T-helper 1 cell treated with Interleukin-12 subunit alpha and Interleukin-12 subunit beta and Interleukin-4 antibody, amounts not matched to agents 30 μg/mL and 1 μg/mL, for 36 hours (primary cell): Measurements from ENCODE around the gene CCDC192.

Experiments used
- H3K27ac Mint-ChIP-seq: one replicate; pipeline ENCODE4 v1.8.0; 2021; ENCODE audit warnings: mild to moderate bottlenecking, mixed read lengths
- H3K27me3 Mint-ChIP-seq: one replicate; pipeline ENCODE4 v1.8.0; 2021; ENCODE audit warnings: low read depth, mixed read lengths
- H3K36me3 Mint-ChIP-seq: one replicate; pipeline ENCODE4 v1.8.0; 2021; ENCODE audit warnings: low read depth, mixed read lengths
- H3K4me1 Mint-ChIP-seq: one replicate; pipeline ENCODE4 v1.8.0; 2021; ENCODE audit warnings: low read depth, mixed read lengths
- H3K4me3 Mint-ChIP-seq: one replicate; pipeline ENCODE4 v1.8.0; 2021; ENCODE audit warnings: mild to moderate bottlenecking, moderate library complexity, mixed read lengths
- H3K9me3 Mint-ChIP-seq: one replicate; pipeline ENCODE4 v1.8.0; 2021; ENCODE audit warnings: mixed read lengths

Gene CCDC192

GRCh38 chr5:127942246-127943060 lies 239.3 kb downstream of the CCDC192 start:
- H3K9me3 Mint-ChIP-seq = no peaks in the 10 kb centered on the region
- peaks cover 3% of the 10 kb centered on the region for H3K4me1 Mint-ChIP-seq
- no peak overlapping the region for H3K27ac Mint-ChIP-seq
- H3K36me3 Mint-ChIP-seq = no peaks in the 10 kb centered on the region
- no peak overlapping the region for H3K4me3 Mint-ChIP-seq
- no peaks in the 10 kb centered on the region for H3K27me3 Mint-ChIP-seq

GRCh38 chr5:127943061-127943371 lies 239.8 kb downstream of the CCDC192 start:
- Mint-ChIP-seq H3K27ac (no peak overlapping the region), H3K9me3 (no peaks in the 10 kb centered on the region), H3K27me3 (no peaks in the 10 kb centered on the region), H3K36me3 (no peaks in the 10 kb centered on the region), H3K4me1 (peaks cover 3% of the 10 kb centered on the region), H3K4me3 (no peak overlapping the region)

- Mint-ChIP-seq H3K4me3 (no peak overlapping the region), H3K4me1 (peaks cover 3% of the 10 kb centered on the region), H3K27ac (no peak overlapping the region), H3K36me3 (no peaks in the 10 kb centered on the region), H3K27me3 (no peaks in the 10 kb centered on the region), H3K9me3 (no peaks in the 10 kb centered on the region)
Measured at GRCh38 chr5:127944125-127944524, 240.9 kb downstream of the CCDC192 start.

GRCh38 chr5:127947941-127948340 lies 244.8 kb downstream of the CCDC192 start:
- Mint-ChIP-seq H3K27me3 (no peaks in the 10 kb centered on the region), H3K4me3 (no peak overlapping the region), H3K36me3 (no peaks in the 10 kb centered on the region), H3K4me1 (no peaks in the 10 kb centered on the region), H3K9me3 (no peaks in the 10 kb centered on the region), H3K27ac (no peak overlapping the region)

- H3K4me1 Mint-ChIP-seq = no peaks in the 10 kb centered on the region
- H3K4me3 Mint-ChIP-seq = no peak overlapping the region
- no peaks in the 10 kb centered on the region for H3K27me3 Mint-ChIP-seq
- H3K36me3 Mint-ChIP-seq = peaks cover 1% of the 10 kb centered on the region
- no peak overlapping the region for H3K27ac Mint-ChIP-seq
- no peaks in the 10 kb centered on the region for H3K9me3 Mint-ChIP-seq
Measured at GRCh38 chr5:127950707-127951391, 247.7 kb downstream of the CCDC192 start.

GRCh38 chr5:127951791-127952190 lies 248.6 kb downstream of the CCDC192 start:
- Mint-ChIP-seq H3K4me3 (no peak overlapping the region), H3K9me3 (no peaks in the 10 kb centered on the region), H3K27me3 (no peaks in the 10 kb centered on the region), H3K36me3 (peaks cover 1% of the 10 kb centered on the region), H3K27ac (no peak overlapping the region), H3K4me1 (no peaks in the 10 kb centered on the region)

GRCh38 chr5:127957183-127957582 lies 254.0 kb downstream of the CCDC192 start:
- H3K4me1 Mint-ChIP-seq = peaks cover 10% of the 10 kb centered on the region
- H3K27me3 Mint-ChIP-seq = no peaks in the 10 kb centered on the region
- H3K36me3 Mint-ChIP-seq = peaks cover 1% of the 10 kb centered on the region
- H3K4me3 Mint-ChIP-seq = no peak overlapping the region
- H3K9me3 Mint-ChIP-seq = no peaks in the 10 kb centered on the region
- H3K27ac Mint-ChIP-seq = no peak overlapping the region

- no peaks in the 10 kb centered on the region for H3K27me3 Mint-ChIP-seq
- no peak overlapping the region for H3K4me3 Mint-ChIP-seq
- peaks cover 10% of the 10 kb centered on the region for H3K4me1 Mint-ChIP-seq
- H3K27ac Mint-ChIP-seq = no peak overlapping the region
- peaks cover 1% of the 10 kb centered on the region for H3K36me3 Mint-ChIP-seq
- no peaks in the 10 kb centered on the region for H3K9me3 Mint-ChIP-seq
Measured at GRCh38 chr5:127957701-127958239, 254.6 kb downstream of the CCDC192 start.

- H3K9me3 Mint-ChIP-seq = no peaks in the 10 kb centered on the region
- peaks cover 1% of the 10 kb centered on the region for H3K36me3 Mint-ChIP-seq
- no peak overlapping the region for H3K4me3 Mint-ChIP-seq
- no peaks in the 10 kb centered on the region for H3K27me3 Mint-ChIP-seq
- peaks cover 10% of the 10 kb centered on the region for H3K4me1 Mint-ChIP-seq
- H3K27ac Mint-ChIP-seq = no peak overlapping the region
Measured at GRCh38 chr5:127958421-127959011, 255.3 kb downstream of the CCDC192 start.

- Mint-ChIP-seq H3K9me3 (no peaks in the 10 kb centered on the region), H3K4me1 (peaks cover 10% of the 10 kb centered on the region), H3K4me3 (no peak overlapping the region), H3K27ac (no peak overlapping the region), H3K36me3 (peaks cover 1% of the 10 kb centered on the region), H3K27me3 (no peaks in the 10 kb centered on the region)
Measured at GRCh38 chr5:127959152-127959764, 256.1 kb downstream of the CCDC192 start.

GRCh38 chr5:127960270-127960691 lies 257.1 kb downstream of the CCDC192 start:
- Mint-ChIP-seq H3K27me3 (no peaks in the 10 kb centered on the region), H3K4me3 (no peak overlapping the region)

GRCh38 chr5:127961006-127961762 lies 258.0 kb downstream of the CCDC192 start:
- Mint-ChIP-seq H3K36me3 (no peaks in the 10 kb centered on the region), H3K27ac (no peak overlapping the region), H3K4me3 (no peak overlapping the region), H3K9me3 (no peaks in the 10 kb centered on the region), H3K4me1 (peaks cover 10% of the 10 kb centered on the region), H3K27me3 (no peaks in the 10 kb centered on the region)

More at GRCh38 chr5:127960270-127960691, 257.1 kb downstream of the CCDC192 start:
- Mint-ChIP-seq H3K27ac (no peak overlapping the region), H3K36me3 (peaks cover 1% of the 10 kb centered on the region), H3K4me1 (peaks cover 10% of the 10 kb centered on the region), H3K9me3 (no peaks in the 10 kb centered on the region)

GRCh38 chr5:127961763-127962145 lies 258.6 kb downstream of the CCDC192 start:
- Mint-ChIP-seq H3K4me1 (peaks cover 10% of the 10 kb centered on the region), H3K36me3 (no peaks in the 10 kb centered on the region), H3K27ac (no peak overlapping the region), H3K27me3 (no peaks in the 10 kb centered on the region), H3K9me3 (no peaks in the 10 kb centered on the region), H3K4me3 (no peak overlapping the region)

- Mint-ChIP-seq H3K36me3 (no peaks in the 10 kb centered on the region), H3K27ac (no peak overlapping the region), H3K4me3 (no peak overlapping the region), H3K4me1 (peaks cover 10% of the 10 kb centered on the region), H3K9me3 (no peaks in the 10 kb centered on the region), H3K27me3 (no peaks in the 10 kb centered on the region)
Measured at GRCh38 chr5:127962491-127962890, 259.3 kb downstream of the CCDC192 start.
